GM12873 (cell line): ENCODE results near the gene DPPA5.

Source experiments
- CTCF ChIP-seq: IDR thresholded peaks from 2 replicates; pipeline ENCODE4 v1.5.1; 2012; ENCODE audit warnings: low read depth, mild to moderate bottlenecking, moderate library complexity, low read length, control low read depth; ENCODE audit not compliant: insufficient read depth; ENCODE audit errors: missing control alignments

The DPPA5 gene

GRCh38 chr6:73388800-73389512, 34.9 kb upstream of the DPPA5 start:
- peak; percentile 71 for TF ChIP-seq CTCF

GRCh38 chr6:73388433-73388799, 34.3 kb upstream of the DPPA5 start:
- no peak for TF ChIP-seq CTCF

DNA sequence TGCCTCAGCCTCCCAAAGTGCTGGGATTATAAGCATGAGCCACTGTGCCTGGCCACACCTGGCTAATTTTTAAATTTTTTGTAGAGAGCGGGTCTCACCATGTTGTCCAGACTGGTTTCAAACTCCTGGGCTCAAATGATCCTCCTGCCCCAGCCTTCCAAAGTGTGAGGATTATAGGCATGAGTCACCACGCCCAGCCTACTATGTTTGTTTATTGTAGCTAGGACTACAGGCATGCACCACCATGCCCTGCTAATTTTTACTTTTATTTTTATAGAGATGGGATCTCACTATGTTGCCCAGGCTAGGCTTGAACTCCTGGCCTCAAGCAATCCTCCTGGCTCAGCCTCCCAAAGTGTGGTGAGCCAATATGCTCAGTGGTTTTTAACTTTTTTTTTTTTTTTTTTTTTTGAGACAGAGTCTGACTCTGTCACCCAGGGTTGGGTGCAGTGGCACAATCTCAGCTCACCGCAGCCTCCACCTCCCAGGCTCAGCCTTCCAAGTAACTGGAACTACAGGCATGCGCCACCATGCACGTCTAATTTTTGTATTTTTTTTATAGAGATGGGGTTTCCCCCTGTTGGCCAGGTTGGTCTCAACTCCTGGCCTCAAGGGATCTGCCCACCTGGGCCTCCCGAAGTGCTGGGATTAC, 28.5 kb upstream of the DPPA5 start:
- TF ChIP-seq CTCF, result no peak

- TF ChIP-seq CTCF, result no peak
Measured at GRCh38 chr6:73377225-73377624, 23.1 kb upstream of the DPPA5 start.

- TF ChIP-seq CTCF, result no peak
Measured at GRCh38 chr6:73375216-73375615, 21.1 kb upstream of the DPPA5 start.

GRCh38 chr6:73372516-73372915, 18.4 kb upstream of the DPPA5 start:
- no peak for TF ChIP-seq CTCF

DNA sequence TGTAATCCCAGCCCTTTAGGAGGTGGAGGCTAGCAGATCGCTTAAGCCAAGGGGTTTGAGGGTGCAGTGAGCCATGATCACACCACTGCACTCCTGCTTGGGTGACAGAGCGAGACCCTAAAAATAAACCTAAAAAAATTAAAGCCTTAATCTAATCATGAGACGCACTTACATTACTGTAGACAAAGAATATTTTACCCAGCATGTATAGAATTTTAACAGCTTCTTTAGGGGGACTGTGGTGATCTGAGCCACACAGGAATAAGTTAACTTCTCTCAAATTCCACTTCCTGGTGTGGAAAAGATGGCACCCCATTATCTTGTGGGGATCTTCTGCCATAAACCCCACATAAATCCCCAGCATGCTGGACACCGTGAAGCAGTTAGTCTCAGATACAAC, 17.9 kb upstream of the DPPA5 start:
- no peak for TF ChIP-seq CTCF
